Limb (tissue), 2 donors: Measurements from ENCODE around the gene ZKSCAN7.
"Not testable (repeated sequence)": the region's sequence is repeated elsewhere in the genome, so short reads cannot be mapped to it uniquely, and the experiment has no call there.

Experiments used
- DNase-seq, 2 donors: peaks; one replicate each; pipeline ENCODE4 v3.0.0-alpha.2; 2016; ENCODE audit errors: extremely low spot score in 2 of 2

ZKSCAN7 gene

DNA sequence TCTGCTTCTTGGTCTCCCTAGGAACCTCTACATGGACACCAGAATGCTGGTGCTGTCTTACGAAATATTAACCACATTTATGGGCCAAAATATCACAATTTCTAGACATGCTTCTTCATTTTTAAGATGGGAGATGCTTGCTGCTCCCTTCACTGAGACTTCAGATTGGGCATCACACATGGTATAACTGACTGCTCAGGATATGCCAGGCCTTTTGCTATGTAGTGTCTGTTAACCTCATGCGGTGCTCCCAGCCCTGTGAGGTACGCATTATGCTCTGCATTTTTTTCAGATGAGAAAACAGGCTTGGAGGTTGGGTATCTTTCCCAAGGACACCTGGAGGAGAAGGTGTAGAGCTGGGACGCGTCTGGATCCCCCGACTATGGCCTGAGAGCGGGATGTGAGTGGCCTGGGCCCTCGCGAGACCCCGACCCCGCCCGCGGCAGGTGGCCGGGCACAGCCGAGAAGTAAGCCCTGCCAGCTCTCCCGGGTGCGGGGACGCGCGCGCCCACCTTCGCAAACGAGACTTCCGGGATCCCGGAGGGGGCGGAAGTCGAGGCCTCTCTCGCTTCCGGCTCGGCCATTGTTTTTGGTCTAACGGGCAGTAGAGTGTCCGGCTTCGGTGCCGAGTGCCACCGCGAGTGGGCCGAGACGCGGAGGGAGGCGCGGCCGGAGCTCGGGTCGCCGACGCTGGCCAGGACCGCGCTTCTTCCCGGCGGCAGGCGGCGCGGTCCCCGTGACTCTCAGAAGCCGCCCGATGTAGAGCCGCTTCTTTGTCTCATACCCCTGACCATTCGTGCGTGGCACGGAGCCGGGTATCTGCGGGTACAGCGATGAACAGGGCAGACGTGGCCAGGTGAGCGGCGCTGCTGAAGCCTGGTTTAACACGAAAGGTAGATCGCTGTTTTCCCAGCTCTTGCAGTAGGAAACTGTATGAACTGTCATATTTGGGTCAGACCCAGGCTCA, at the start of gene ZKSCAN7:
Gene ZKSCAN7 (plus strand): TSS at position 568 of the 967 bp plus-strand sequence. CDS start 1,855 bp downstream, outside the sequence.
- DNase-seq = peak; percentile 40 to 85

DNA sequence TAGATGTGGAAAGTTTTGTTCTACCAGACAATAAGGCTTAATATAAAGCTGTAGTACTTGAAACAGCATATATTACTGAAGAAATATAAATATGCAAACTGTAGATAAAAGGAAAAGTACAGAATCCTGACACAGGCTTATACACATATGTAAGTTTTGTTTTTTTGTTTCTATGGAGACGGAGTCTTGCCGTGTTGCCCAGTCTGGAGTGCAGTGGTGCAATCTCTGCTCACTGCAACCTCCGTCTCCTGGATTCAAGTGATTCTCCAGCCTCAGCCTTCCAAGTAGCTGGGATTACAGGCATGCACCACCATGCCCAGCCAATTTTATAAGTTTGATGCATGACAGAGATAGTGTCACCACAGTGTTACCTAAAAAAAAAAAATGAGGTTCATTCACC, 48.4 kb upstream of the ZKSCAN7 start:
- no peak for DNase-seq

DNA sequence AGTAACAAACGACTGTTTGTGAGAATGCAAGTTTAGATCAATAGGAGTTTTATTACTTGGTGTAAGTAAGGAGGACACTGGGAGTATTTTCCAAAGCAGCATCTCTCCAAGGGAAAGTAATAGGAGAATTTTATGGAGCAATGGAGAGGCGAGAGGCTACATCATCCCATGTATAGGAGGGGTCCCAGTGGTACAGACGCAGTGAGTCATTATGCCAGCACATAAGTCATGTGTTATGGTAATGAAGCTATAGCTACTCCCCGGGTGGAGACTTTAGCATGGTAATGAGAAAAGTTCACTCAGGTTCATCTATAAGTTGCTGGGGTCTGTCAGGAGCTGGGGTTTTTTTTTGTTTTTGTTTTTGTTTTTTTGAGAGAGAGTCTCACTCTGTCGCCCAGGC, 48.0 kb upstream of the ZKSCAN7 start:
- no peak for DNase-seq

DNA sequence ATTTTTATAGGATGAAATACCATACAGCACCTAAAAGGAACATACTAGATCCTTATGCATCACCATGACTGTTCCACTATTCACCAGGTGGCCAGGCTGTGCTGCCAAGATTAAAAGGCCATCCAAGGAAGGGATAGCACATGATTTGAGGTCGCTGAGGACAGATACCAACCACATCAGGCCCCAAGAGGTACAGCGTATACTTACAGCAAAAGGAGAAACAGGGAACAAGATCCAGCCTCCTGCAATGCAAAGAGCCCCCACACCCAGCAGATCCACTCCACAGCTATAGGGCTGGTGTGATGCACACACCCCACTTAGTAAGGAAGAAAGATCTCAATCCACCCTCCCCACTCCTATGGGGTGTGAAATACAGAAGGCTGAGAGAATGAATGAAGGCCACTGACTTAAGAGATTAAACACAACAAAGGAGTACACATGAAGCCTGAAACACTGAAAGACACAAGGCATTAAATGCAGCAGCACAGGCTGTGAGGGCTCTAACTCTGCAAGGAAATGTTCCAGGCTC, 45.5 kb upstream of the ZKSCAN7 start:
- no peak for DNase-seq

DNA sequence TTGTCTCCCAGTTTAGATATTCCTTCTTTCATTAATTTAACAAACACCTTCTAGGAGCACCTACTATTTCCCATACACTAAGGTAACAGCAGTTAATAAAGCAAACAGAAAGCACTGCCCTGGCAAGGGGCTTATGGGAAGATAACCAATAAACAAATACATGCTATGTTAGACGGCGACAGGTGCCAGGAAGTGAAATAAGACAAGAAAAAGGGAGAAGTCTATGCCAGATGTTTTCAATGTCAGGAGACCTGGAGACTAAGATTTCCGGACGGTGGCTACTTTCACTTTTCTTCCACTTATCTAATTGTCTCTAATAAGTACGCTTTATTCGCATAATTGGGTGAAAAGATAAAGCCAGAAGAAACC, 45.0 kb upstream of the ZKSCAN7 start:
- peak in 1 of 2 donors; percentile 21 for DNase-seq

DNA sequence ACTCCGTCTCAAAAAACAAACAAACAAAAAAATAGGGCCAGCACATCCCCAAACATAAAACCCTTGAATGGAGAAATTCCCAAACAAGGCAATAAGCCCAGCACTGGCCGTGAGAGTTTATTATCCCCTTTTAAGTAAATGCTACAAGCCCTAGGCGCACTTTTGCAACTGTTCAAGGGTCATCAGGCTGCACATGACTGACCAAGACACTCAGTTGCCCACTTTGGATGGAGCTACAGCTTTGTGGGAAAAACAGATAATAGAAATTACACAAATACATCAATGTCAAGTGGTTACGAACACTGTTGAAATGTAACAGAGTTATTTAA, 43.8 kb upstream of the ZKSCAN7 start:
- DNase-seq = no peak

DNA sequence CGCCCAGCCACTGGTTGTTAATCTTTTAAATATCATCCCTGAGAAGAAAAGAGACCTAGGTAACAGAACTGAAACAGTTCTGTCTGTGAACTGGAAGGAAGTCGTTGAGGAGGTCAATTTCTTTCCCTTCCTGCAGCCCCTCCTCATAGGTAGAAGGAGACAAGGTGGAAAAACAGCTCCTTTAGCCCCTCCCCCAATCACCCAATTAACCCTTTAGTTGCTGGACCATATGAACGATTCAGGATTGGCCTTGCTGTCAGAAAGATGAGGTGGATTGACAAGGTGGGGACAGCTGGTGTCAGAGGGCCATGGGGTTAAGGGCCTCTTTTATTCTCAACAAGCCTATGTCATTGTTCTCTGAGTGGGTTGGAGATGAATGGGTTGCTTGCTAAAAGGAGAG, 41.5 kb upstream of the ZKSCAN7 start:
- DNase-seq = no peak

DNA sequence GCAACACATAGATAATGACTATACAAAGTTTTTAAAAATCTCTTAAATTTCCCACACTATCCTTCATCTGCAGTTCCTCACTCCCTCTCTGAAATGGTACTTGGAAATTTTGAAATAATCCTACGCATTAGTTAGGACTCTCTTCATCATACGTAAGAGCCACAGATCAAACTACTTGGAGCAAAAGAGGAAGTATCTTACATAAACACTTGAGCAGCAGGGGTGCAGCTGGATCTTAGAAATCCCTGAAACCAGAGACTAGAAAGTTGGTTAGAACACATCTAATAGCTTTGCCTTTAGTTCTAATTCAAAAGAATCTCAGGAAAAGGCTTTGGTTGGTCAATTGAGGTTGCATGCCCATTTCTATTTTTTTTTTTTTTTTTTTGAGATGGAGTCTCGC, 38.8 kb upstream of the ZKSCAN7 start:
- DNase-seq = no peak

DNA sequence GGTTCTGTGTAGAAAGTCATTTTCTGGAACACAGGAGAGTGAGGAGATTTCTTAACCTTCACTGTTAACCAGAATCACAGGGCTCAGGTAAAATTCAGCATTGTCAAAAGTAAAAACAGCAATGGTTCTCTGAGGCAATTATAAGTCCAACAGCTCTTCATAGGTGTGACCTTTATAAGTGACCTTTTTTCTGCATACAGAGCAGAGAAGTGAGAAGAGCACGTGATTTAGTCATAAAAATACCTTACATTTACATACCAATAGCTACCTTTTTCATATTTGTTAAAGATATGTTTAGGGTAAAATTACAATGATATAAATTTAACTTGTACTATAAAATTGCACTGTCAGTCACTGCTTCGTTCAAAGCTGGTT, 36.2 kb upstream of the ZKSCAN7 start:
- no peak for DNase-seq

DNA sequence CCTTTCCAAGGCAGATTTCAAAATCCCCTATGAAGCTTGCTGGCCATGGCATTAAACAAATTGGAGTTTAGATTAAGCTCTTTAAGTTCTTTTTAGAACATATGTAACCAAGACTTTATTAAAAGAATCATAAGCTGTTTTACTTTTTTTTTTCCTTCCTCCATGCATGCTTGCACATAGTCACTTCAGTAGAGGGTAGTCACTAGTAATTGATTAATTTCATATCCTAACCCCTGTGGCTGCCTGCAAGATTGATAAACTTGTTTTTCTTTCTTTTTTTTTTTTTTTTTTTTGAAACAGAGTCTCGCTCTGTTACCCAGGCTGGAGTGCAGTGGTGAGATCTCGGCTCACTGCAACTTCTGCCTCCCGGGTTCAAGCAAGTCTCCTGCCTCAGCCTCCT, 33.3 kb upstream of the ZKSCAN7 start:
- no peak for DNase-seq

DNA sequence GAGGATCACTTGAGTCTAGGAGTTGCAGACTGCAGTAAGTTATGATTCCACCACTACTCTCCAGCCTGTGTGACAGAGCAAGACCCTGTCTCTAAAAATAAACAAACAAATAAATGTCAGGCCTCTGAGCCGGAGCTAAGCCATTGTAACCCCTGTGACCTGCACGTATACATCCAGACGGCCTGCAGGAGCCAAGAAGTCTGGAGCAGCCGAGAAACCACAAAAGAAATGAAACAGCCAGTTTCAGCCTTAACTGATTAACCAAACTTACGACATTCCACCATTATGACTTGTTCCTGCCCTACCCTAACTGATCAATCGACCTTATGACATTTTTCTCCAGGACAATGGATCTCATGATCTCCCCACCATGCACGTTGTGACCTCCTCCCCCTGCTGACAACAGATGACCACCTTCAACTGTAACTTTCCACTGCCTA, 32.5 kb upstream of the ZKSCAN7 start:
- no peak for DNase-seq

DNA sequence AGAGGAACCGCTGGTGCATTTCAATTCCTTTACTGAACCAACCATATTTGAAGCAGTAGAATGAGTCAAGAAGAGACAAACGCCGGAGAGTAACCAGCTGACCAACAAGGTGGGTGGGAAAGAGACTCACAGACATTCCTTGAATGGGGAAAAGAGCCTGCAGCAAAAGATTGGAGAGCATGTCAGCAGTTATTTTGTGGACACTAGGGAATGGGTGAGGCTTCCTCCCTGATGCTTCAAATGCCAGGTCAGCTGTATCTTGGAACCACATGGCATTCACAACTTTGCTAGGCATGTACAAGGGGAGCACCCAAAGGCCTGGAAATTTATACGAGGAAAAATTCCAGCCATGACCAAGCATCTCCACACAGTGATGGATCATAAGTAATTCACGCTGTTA, 29.9 kb upstream of the ZKSCAN7 start:
- no peak for DNase-seq

DNA sequence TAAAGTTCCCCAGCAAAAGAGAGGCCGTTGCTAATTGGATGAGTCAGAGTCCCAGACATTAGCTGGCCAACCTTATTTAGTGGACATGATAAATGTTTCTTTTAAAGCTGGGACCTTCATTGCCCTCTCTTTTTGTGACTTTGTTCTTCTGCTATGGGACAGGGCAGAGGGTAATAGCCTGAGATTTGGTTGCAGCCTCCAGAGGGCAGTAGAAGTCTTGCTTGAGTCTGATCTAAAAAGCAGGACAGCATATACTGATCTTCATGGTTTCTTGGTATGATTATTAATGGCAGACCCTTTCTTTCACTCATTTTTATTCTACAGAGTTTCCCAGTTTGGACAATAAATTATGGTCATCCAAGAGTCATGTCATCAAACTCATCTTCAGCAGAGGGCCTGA, 25.1 kb upstream of the ZKSCAN7 start:
- no peak for DNase-seq

DNA sequence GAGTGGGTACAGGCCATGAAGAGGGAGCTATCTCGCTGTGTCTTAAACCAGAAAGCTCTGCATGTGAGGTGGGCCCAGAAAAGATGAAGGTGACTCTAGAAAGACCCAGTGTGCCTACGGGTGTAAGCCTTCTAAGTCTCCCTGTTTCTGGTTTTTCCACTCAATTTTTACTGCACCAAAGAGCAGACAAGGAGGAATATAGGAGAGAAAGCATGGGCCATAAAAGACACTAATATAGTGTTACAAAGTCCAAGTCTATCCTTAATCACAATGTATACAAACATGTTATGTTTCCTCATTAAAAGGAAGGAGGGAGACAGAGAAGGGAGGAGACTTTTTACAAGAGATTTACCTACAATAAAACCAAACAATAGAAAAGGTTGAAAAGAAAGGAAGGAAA, 24.1 kb upstream of the ZKSCAN7 start:
- no peak for DNase-seq

DNA sequence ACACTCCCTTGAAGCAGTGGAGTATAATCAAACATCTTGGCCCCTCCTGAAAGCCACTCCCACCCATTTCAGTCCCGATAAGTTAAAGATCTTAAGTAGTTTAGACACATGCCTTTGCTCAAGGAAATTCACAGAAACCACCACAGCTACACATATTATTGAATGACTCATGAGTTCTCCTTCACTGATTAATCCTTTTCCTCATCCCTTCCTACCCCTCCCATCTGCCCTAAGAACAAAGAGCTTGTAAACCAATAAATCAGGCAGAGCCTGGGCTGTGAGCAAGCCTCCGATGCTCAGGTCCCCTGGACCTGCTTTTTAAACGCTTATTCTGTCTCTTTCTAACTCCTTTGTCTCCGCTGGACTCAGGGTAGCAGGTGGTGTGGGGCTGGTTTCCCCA, 20.3 kb upstream of the ZKSCAN7 start:
- DNase-seq = not testable (repeated sequence)

DNA sequence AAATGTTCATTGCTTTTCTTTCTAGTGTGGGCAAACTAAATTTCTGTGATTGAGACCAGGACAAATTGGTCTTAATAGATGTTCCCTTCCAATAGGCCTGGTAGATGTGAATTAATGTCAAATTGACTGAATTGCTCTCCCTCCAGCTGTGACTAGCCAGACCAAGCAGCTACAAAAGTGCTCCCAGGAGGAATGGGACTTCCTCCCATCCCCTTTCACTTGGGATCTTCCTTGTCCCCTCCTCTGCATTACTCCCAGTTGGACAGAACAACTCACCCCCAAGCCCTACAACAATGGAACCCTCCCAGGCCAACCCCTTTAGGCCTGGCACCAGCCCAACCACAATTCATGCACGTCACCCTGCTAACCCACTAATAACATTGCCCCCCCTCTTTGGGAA, 19.6 kb upstream of the ZKSCAN7 start:
- DNase-seq = no peak

DNA sequence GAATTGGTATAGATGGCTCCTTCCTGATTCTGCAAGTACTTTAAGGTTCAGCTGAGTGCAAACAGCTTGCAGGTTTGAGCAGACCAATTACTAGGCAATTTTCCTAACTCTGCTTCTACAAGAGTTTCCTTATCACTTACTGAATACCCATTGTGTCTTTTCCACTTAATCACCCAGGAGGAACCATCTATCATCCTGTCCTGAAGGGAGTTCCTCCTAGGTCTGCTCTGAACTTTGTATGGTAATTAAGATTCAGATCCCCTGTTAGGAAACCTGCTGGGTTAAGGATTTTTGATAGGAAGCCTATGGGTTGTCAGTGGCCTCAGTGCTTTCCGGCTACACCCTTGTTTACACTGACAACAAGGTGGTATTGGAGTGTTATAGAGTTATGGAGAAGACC, 10.2 kb upstream of the ZKSCAN7 start:
- not testable (repeated sequence) for DNase-seq

DNA sequence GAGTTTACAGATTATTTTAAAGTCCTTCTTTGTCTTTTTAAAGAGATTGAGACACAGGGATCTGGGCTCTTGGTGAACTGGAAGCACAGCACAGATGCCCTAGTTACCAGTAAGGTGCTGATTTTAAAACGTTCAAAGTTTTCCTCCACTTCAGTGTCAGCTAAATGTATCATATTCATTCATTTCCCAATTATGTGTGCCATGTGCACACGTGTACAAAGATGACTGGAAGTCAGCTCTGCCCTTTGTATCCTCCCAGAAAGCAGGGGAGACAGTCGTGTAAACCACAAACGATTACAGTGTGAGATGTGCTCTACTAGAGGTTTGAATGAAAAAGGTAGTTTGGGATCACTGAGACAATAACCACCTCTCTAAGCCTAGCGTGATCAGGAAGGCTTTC, 730 bp downstream of the ZKSCAN7 start:
- DNase-seq = peak in 1 of 2 donors; percentile 1

DNA sequence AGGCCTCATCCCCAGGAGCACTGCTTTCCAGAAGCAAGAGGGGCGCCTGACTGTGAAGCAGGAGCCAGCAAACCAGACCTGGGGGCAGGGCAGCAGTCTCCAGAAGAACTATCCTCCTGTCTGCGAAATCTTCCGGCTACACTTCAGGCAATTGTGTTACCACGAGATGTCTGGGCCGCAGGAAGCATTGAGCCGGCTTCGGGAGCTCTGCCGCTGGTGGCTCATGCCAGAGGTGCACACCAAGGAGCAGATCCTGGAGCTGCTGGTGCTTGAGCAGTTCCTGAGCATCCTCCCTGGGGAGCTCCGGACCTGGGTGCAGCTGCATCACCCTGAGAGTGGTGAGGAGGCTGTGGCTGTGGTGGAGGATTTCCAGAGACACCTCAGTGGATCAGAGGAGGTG, 2.1 kb downstream of the ZKSCAN7 start:
- no peak for DNase-seq

DNA sequence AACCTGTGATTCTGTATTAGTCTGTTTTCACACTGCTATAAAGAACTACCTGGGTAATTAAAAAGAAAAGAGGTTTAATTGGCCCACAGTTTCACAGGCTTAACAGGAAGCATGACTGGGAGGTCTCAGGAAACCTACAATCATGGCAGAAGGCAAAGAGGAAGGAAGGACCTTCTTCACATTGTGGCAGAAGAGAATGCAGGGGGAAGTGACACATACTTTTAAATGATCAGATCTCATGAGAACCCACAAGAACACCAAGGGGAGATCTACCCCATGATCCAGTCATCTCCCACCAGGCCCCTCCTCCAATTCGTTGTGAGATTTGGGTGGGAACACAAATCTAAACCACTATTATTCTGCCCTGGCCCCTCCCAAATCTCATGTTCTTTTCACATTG, 6.1 kb downstream of the ZKSCAN7 start:
- DNase-seq = no peak

DNA sequence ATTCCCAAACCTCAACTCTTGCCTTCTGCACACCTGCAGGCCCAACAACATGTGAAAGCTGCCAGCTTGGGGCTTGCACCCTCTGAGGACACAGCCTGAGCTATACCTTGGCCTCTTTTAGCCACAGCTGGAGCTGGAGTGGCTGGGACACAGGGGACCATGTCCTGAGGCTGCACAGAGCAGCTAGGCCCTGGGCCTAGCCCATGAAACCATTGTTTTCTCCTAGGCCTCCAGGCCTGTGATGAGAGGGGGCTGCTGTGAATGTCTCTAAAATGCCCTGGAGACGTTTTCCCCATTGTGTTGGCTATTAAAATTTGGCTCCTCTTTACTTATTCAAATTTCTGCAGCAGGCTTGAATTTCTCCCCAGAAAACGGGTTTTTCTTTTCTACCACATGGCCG, 7.2 kb downstream of the ZKSCAN7 start:
- DNase-seq = no peak

DNA sequence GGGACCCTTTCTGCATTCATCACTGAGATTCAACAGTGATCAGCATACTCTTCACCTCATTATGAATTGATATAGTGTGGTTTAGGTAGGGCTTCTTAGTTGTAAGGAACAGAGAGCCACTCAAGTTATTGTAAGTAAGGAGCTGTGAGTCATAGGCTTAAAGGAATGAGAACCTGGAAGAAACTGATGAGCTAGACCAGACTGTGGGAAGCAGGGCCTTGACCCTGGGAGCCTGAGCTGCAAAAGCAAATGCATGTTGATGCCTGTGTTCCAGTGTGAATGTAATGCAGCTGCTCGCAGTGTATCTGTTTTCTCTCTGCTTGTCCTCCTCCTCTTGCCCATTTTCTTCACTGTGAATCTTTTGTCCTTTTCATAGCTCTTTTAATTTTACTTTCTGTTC, 13.6 kb downstream of the ZKSCAN7 start:
- DNase-seq = no peak

DNA sequence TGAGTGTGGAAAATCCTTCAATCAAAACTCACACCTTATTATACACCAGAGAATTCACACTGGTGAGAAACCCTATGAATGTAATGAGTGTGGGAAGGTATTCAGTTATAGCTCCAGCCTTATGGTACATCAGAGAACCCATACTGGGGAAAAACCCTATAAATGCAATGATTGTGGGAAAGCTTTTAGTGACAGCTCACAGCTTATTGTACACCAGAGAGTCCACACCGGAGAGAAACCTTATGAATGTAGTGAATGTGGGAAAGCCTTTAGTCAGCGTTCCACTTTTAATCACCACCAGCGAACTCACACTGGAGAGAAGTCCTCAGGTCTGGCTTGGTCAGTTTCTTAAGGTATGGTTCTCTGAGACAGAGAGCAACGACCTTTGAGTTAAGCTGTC, 16.0 kb downstream of the ZKSCAN7 start:
- DNase-seq = no peak
